ENCODE measurements around the gene ZNRD2.

The ZNRD2 gene

DNA sequence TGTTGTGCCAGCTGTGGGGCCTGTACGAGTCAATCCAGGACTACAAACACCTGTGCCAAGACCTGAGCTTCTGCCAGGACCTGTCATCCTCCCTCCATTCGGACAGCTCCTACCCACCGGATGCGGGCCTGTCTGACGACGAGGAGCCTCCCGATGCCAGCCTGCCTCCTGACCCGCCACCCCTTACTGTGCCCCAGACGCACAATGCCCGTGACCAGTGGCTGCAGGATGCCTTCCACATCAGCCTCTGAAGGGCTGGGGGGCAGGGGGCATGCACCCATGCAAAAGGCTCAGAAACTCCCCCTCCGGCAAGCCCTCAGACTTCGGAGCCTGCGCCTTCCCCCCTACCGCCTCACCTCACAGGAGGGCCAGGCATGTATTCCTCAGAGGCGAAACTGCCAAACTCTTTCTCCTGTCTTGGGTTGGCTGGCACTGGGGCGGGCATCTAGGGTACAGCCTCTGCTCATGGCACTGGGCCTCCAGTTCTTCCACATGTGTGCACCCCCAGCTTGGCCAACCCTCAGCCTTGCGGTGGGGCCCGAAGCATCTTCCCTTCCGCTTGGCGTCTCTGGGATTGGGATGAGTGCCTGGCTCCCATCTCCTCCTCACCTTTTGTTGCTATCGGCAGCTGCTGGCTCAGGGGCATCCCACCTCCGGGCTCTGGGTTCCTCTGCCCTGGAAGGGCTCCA is 3.3 kb downstream of the ZNRD2 start:
- no peak for ATAC-seq

DNA sequence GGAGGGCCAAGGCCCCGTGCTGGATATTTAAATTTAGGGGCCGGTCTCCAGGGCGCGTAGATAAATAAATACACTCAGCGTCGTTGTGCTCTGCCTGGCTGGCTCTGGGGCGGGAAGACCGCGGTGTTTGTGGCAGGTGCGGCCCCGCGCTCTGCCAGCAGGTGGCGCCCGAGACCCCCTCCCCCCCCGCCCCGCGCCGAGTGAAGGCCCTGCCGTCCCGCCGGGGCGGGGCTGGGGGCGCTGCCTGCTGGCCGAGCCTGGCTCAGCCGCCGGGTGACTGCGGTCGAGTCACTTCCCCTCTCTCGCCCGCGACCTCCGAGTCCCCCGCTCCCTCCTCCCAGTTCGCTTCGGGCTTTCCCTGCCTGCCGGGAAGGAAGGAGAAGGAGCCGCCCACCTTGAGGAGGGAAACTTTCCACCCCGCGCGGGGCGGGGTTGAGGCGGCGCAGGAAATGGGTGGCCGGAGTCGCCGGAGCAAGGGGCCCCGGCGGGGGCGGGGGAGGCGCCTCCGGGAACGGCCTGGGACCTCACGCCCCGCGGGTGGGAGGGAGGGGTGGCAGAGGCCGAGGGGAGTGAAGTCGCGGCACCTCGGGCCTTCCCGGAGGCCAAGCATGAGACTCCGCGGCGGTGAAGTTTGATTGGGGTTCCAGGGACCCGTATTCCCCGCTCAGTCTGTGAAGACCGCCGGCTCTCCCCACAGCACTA is 4.0 kb downstream of the ZNRD2 start:
- peak; percentile 30 for ATAC-seq
- TF ChIP-seq CSDC2 (CRISPR knock-in tag; IDR thresholded peaks at IDR 0.05) = no peak
- TF ChIP-seq GLIS3 (CRISPR knock-in tag; IDR thresholded peaks at IDR 0.05) = no peak
- TF ChIP-seq ESRRG (CRISPR knock-in tag; IDR thresholded peaks at IDR 0.05) = no peak
- TF ChIP-seq, protein P1, sequence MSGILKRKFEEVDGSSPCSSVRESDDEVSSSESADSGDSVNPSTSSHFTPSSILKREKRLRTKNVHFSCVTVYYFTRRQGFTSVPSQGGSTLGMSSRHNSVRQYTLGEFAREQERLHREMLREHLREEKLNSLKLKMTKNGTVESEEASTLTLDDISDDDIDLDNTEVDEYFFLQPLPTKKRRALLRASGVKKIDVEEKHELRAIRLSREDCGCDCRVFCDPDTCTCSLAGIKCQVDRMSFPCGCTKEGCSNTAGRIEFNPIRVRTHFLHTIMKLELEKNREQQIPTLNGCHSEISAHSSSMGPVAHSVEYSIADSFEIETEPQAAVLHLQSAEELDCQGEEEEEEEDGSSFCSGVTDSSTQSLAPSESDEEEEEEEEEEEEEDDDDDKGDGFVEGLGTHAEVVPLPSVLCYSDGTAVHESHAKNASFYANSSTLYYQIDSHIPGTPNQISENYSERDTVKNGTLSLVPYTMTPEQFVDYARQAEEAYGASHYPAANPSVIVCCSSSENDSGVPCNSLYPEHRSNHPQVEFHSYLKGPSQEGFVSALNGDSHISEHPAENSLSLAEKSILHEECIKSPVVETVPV (CRISPR knock-in tag; IDR thresholded peaks at IDR 0.05) = no peak
- TF ChIP-seq TCF4 (CRISPR knock-in tag; IDR thresholded peaks at IDR 0.05; ENCODE audit: borderline replicate concordance) = no peak
- no peak for TF ChIP-seq TOX (CRISPR knock-in tag; IDR thresholded peaks at IDR 0.05; ENCODE audit: borderline replicate concordance)
- TF ChIP-seq, protein P2, sequence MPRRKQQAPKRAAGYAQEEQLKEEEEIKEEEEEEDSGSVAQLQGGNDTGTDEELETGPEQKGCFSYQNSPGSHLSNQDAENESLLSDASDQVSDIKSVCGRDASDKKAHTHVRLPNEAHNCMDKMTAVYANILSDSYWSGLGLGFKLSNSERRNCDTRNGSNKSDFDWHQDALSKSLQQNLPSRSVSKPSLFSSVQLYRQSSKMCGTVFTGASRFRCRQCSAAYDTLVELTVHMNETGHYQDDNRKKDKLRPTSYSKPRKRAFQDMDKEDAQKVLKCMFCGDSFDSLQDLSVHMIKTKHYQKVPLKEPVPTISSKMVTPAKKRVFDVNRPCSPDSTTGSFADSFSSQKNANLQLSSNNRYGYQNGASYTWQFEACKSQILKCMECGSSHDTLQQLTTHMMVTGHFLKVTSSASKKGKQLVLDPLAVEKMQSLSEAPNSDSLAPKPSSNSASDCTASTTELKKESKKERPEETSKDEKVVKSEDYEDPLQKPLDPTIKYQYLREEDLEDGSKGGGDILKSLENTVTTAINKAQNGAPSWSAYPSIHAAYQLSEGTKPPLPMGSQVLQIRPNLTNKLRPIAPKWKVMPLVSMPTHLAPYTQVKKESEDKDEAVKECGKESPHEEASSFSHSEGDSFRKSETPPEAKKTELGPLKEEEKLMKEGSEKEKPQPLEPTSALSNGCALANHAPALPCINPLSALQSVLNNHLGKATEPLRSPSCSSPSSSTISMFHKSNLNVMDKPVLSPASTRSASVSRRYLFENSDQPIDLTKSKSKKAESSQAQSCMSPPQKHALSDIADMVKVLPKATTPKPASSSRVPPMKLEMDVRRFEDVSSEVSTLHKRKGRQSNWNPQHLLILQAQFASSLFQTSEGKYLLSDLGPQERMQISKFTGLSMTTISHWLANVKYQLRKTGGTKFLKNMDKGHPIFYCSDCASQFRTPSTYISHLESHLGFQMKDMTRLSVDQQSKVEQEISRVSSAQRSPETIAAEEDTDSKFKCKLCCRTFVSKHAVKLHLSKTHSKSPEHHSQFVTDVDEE (CRISPR knock-in tag; IDR thresholded peaks at IDR 0.05) = no peak
- no peak for TF ChIP-seq ZNF70 (CRISPR knock-in tag; IDR thresholded peaks at IDR 0.05)
- TF ChIP-seq, protein P3, sequence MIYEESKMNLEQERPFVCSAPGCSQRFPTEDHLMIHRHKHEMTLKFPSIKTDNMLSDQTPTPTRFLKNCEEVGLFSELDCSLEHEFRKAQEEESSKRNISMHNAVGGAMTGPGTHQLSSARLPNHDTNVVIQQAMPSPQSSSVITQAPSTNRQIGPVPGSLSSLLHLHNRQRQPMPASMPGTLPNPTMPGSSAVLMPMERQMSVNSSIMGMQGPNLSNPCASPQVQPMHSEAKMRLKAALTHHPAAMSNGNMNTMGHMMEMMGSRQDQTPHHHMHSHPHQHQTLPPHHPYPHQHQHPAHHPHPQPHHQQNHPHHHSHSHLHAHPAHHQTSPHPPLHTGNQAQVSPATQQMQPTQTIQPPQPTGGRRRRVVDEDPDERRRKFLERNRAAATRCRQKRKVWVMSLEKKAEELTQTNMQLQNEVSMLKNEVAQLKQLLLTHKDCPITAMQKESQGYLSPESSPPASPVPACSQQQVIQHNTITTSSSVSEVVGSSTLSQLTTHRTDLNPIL (CRISPR knock-in tag; IDR thresholded peaks at IDR 0.05; ENCODE audit: low read depth) = no peak
- no peak for TF ChIP-seq ZFP3 (CRISPR knock-in tag; IDR thresholded peaks at IDR 0.05)
- TF ChIP-seq ZFP30 (CRISPR knock-in tag; IDR thresholded peaks at IDR 0.05) = no peak
- no peak for TF ChIP-seq ARNTL (CRISPR knock-in tag; IDR thresholded peaks at IDR 0.05; ENCODE audit: borderline replicate concordance, low read depth)
- TF ChIP-seq, protein P4, sequence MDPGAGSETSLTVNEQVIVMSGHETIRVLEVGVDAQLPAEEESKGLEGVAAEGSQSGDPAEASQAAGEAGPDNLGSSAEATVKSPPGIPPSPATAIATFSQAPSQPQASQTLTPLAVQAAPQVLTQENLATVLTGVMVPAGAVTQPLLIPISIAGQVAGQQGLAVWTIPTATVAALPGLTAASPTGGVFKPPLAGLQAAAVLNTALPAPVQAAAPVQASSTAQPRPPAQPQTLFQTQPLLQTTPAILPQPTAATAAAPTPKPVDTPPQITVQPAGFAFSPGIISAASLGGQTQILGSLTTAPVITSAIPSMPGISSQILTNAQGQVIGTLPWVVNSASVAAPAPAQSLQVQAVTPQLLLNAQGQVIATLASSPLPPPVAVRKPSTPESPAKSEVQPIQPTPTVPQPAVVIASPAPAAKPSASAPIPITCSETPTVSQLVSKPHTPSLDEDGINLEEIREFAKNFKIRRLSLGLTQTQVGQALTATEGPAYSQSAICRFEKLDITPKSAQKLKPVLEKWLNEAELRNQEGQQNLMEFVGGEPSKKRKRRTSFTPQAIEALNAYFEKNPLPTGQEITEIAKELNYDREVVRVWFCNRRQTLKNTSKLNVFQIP (CRISPR knock-in tag; IDR thresholded peaks at IDR 0.05; ENCODE audit: borderline replicate concordance, low read depth) = no peak
- no peak for TF ChIP-seq ZNF565 (CRISPR knock-in tag; conservative IDR thresholded peaks at IDR 0.05; ENCODE audit: low read depth)

More for the DNA sequence above, 3.3 kb downstream of the ZNRD2 start:
- TF ChIP-seq ZNF565 (CRISPR knock-in tag; conservative IDR thresholded peaks at IDR 0.05; ENCODE audit: low read depth) (no peak), ZNF70 (CRISPR knock-in tag; IDR thresholded peaks at IDR 0.05) (no peak), RARB (CRISPR knock-in tag; IDR thresholded peaks at IDR 0.05) (no peak), ZFP30 (CRISPR knock-in tag; IDR thresholded peaks at IDR 0.05) (no peak), OSR1 (CRISPR knock-in tag; IDR thresholded peaks at IDR 0.05) (no peak), SNAI2 (CRISPR knock-in tag; IDR thresholded peaks at IDR 0.05) (no peak), ZC3H10 (CRISPR knock-in tag; IDR thresholded peaks at IDR 0.05) (no peak), ARNTL (CRISPR knock-in tag; IDR thresholded peaks at IDR 0.05; ENCODE audit: borderline replicate concordance, low read depth) (no peak), ISL1 (CRISPR knock-in tag; IDR thresholded peaks at IDR 0.05) (no peak), TCF4 (CRISPR knock-in tag; IDR thresholded peaks at IDR 0.05; ENCODE audit: borderline replicate concordance) (no peak), ZNF8 (CRISPR knock-in tag; IDR thresholded peaks at IDR 0.05) (no peak), ESRRG (CRISPR knock-in tag; IDR thresholded peaks at IDR 0.05) (no peak), GLIS3 (CRISPR knock-in tag; IDR thresholded peaks at IDR 0.05) (no peak)
- TF ChIP-seq, protein P5, sequence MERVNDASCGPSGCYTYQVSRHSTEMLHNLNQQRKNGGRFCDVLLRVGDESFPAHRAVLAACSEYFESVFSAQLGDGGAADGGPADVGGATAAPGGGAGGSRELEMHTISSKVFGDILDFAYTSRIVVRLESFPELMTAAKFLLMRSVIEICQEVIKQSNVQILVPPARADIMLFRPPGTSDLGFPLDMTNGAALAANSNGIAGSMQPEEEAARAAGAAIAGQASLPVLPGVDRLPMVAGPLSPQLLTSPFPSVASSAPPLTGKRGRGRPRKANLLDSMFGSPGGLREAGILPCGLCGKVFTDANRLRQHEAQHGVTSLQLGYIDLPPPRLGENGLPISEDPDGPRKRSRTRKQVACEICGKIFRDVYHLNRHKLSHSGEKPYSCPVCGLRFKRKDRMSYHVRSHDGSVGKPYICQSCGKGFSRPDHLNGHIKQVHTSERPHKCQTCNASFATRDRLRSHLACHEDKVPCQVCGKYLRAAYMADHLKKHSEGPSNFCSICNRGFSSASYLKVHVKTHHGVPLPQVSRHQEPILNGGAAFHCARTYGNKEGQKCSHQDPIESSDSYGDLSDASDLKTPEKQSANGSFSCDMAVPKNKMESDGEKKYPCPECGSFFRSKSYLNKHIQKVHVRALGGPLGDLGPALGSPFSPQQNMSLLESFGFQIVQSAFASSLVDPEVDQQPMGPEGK (CRISPR knock-in tag; IDR thresholded peaks at IDR 0.05; ENCODE audit: borderline replicate concordance) = no peak
- TF ChIP-seq, protein P3 (CRISPR knock-in tag; IDR thresholded peaks at IDR 0.05; ENCODE audit: low read depth) = no peak
